Measurements from ENCODE around the gene MRPS23. TPM values are rescaled to one million over a fixed set of nuclear protein-coding genes. Genes with fewer than 3 reads are reported as not detected.
A peak's percentile ranks its signal among the peaks of the same experiment; 100 is the strongest.

Gene MRPS23
- polyA plus RNA-seq (2013, experiment 1 of 2), result 38.1 TPM
- polyA plus RNA-seq (2013, experiment 2 of 2), result 36.0 TPM

DNA sequence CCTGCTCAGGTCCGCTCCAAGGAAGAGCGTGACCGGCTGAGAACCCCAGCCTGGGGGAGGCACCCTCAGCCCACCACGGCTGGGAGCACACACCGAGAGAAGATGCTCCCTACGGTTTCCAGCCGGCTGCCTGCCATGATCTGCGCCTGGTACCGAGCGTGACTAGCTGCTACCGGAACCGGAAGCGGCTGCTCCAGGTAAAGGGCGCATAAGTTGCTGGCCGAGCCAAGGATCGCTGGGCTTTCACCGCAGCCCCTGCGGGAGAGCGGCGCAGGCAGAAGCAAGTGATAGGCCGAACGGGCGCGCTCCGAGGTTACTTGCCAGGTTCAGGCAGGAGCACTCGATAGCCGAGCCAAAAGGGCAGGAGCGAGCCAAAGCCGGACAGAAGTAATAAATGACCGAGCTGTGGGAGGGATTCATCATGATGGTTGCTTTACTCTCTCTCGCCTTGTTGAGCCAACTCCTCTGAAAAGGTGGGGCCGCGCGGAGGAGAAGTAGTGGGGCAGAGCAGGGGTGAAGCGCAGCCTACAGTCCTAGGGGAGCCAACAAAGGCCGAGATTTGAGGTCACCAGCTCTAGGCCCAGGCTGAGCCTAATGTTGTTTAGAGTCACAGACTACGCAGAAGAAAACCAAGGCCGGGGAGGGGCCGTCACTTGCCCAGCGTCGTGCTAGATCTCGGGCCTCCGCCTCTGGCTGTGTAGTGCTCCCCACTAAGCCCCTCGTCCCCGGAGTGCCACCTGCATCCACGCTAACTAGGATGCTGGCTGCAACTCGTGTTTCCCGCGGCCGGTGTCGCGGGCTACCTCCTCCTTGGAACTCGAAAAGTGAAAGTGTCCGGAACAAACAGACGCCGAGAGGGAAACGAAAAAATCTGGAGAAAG is at the start of gene MRPS23:
MRPS23 (minus strand) TSS at position 171 of the 881 bp plus-strand sequence; CDS start at position 137, 34 bp downstream.
- Histone ChIP-seq H3K9me3 (ENCODE audit: control insufficient read depth, low read length) (no peaks in the 10 kb centered on the region), H3K36me3 (ENCODE audit: control insufficient read depth, insufficient read depth, low read length) (peaks cover 22% of the 10 kb centered on the region), H3K4me1 (ENCODE audit: control insufficient read depth, insufficient read depth, low read length, poor library complexity, severe bottlenecking) (peaks cover 4% of the 10 kb centered on the region), H3K27ac (ENCODE audit: low read depth, low read length, severe bottlenecking) (peak within 1 kb of the TSS; percentile 81), H3K4me3 (ENCODE audit: extremely low read depth, insufficient read depth, low read length, poor library complexity, severe bottlenecking) (peak within 1 kb of the TSS; percentile 91)
- 2 to 9% methylated on average over 47 to 53 of the region's 57 CpGs for WGBS, 2 experiments (ENCODE audit: insufficient coverage in 2 of 2)

DNA sequence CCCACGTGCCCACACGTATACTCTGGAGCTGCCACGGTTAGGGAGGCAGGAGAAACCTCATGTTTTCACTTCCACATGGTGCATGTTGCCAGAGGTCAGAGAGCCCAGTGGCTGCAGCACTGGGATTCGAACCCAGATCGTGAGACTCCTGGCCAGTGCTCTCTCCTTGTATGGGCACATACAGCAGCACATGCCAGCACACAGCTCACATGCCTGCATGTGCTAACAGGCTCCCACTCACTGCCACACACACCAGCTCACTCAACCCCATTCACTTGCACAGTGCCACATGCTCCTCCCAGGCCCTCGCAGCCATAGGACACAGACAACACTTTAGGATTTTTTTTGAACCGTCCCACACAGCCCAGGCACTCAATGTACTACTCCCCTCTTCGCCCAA is 49.5 kb upstream of the MRPS23 start:
- Histone ChIP-seq H3K4me1 (ENCODE audit: control insufficient read depth, insufficient read depth, low read length, poor library complexity, severe bottlenecking) (peaks cover 46% of the 10 kb centered on the region), H3K36me3 (ENCODE audit: control insufficient read depth, insufficient read depth, low read length) (no peaks in the 10 kb centered on the region), H3K4me3 (ENCODE audit: extremely low read depth, insufficient read depth, low read length, poor library complexity, severe bottlenecking) (no peak overlapping the region), H3K27ac (ENCODE audit: low read depth, low read length, severe bottlenecking) (peak overlapping the region; percentile 93), H3K9me3 (ENCODE audit: control insufficient read depth, low read length) (no peaks in the 10 kb centered on the region)
- 78 to 88% methylated on average over 7 to 8 of the region's 8 CpGs for WGBS, 2 experiments (ENCODE audit: insufficient coverage in 2 of 2)

GRCh38 chr17:57898487-57899311 is 48.9 kb upstream of the MRPS23 start:
- WGBS, 2 experiments (ENCODE audit: insufficient coverage in 2 of 2), result 32 to 93% methylated on average over 2 to 8 of the region's 9 CpGs
- Histone ChIP-seq H3K9me3 (ENCODE audit: control insufficient read depth, low read length) (no peaks in the 10 kb centered on the region), H3K36me3 (ENCODE audit: control insufficient read depth, insufficient read depth, low read length) (no peaks in the 10 kb centered on the region), H3K27ac (ENCODE audit: low read depth, low read length, severe bottlenecking) (peak overlapping the region; percentile 93), H3K4me1 (ENCODE audit: control insufficient read depth, insufficient read depth, low read length, poor library complexity, severe bottlenecking) (peaks cover 47% of the 10 kb centered on the region), H3K4me3 (ENCODE audit: extremely low read depth, insufficient read depth, low read length, poor library complexity, severe bottlenecking) (no peak overlapping the region)

DNA sequence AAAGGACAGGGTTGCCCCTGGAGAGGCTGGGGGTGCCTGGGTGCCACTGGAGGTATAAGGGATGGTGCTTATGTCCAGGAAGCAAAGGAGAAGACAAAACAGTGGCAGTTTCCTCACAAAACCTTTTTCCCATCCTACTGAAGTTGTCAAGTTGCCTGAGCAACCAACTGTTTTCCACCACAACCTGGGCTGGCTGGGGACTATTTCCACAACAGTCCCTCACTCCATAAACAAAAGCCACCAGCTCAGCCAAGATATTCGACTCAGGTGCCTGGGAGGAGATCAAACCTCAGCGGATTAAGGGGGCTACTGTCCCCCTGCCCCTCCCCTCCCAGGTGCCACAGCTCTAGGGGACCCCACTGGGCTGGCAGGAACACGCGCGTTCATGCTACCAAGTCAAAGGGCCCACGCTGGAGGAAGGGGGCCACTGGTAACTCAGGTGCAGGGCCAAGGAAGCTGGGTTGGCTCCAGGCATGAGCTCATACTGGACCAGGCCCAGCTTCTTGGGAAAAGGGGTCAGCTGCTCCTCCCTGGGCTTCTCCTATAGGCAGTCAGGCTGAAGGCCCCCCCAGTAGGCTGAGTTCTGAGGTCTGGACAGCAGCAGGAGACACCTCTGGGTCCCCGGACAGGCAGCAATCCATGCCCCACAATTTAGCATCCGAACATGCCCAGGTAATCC is 45.7 kb upstream of the MRPS23 start:
- Histone ChIP-seq H3K9me3 (ENCODE audit: control insufficient read depth, low read length) (no peaks in the 10 kb centered on the region), H3K4me3 (ENCODE audit: extremely low read depth, insufficient read depth, low read length, poor library complexity, severe bottlenecking) (no peak overlapping the region), H3K4me1 (ENCODE audit: control insufficient read depth, insufficient read depth, low read length, poor library complexity, severe bottlenecking) (peaks cover 50% of the 10 kb centered on the region), H3K27ac (ENCODE audit: low read depth, low read length, severe bottlenecking) (no peak overlapping the region), H3K36me3 (ENCODE audit: control insufficient read depth, insufficient read depth, low read length) (no peaks in the 10 kb centered on the region)
- WGBS, 2 experiments (ENCODE audit: insufficient coverage in 2 of 2), result 92 to 93% methylated on average over 3 to 8 of the region's 8 CpGs

DNA sequence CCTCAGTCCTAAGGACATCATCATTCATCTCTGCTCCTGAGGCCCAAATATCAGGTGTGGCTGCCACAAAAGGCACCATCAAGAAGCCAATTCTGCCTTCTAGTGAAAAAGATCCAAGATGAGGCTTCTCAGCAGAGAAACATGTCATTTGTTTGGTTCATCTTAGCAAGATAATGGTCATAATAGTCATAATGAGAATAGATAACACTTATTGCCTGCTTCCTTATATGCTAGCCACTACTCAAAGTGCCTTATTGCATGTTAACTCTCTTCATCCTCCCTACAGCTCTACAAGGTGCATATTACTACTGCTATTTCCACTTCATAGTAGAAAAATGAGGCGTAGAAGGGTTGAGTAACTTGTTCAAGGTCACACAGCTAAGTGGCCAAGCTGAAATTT is 45.0 kb upstream of the MRPS23 start:
- WGBS, 2 experiments (ENCODE audit: insufficient coverage in 2 of 2), result 100% methylated on average over 1 of the region's 1 CpG; no CpG with 5 or more reads in 1 of the 2 experiments
- Histone ChIP-seq H3K27ac (ENCODE audit: low read depth, low read length, severe bottlenecking) (no peak overlapping the region), H3K4me1 (ENCODE audit: control insufficient read depth, insufficient read depth, low read length, poor library complexity, severe bottlenecking) (peaks cover 47% of the 10 kb centered on the region), H3K4me3 (ENCODE audit: extremely low read depth, insufficient read depth, low read length, poor library complexity, severe bottlenecking) (no peak overlapping the region), H3K9me3 (ENCODE audit: control insufficient read depth, low read length) (no peaks in the 10 kb centered on the region), H3K36me3 (ENCODE audit: control insufficient read depth, insufficient read depth, low read length) (no peaks in the 10 kb centered on the region)

DNA sequence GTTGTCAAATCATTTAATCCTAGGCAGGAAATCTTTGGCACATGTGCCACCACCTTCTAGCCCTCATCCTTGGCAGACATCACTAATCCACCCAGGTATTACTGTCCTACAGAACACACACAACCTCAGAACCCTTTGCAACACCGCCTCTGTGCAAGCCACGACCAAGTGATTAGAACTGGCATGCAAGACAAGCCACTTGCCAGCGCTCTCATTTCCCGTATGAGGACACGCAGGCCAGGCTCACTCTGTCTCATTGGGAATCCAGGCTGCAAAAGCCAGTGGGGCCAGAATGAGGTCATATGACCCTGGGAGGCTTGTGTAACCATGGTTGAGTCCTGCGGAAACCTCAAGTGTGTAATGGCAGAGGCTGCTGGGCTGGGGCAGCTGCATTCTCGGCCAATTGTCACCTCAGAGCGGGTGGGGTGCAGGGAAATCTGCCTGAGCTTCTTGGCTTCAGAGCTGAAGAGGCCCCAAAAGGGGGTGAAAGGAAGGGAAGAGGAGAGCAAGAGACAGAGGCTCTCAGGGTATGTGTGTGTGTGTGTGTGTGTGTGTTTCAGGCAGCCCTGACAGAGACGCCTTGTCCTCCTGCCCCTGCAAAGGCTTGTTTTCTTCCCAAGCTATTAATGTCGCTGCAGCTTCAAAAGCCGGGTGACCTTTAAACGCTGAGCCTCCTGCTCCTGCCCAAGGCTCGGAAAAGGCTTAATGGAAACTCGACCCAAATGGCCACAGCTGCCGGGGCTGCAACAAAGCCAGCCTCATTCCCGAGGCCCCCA is 43.2 kb upstream of the MRPS23 start:
- Histone ChIP-seq H3K27ac (ENCODE audit: low read depth, low read length, severe bottlenecking) (peak overlapping the region; percentile 98), H3K4me3 (ENCODE audit: extremely low read depth, insufficient read depth, low read length, poor library complexity, severe bottlenecking) (no peak overlapping the region), H3K4me1 (ENCODE audit: control insufficient read depth, insufficient read depth, low read length, poor library complexity, severe bottlenecking) (peaks cover 31% of the 10 kb centered on the region), H3K9me3 (ENCODE audit: control insufficient read depth, low read length) (no peaks in the 10 kb centered on the region), H3K36me3 (ENCODE audit: control insufficient read depth, insufficient read depth, low read length) (no peaks in the 10 kb centered on the region)
- 27 to 35% methylated on average over 14 of the region's 16 CpGs for WGBS, 2 experiments (ENCODE audit: insufficient coverage in 2 of 2)

DNA sequence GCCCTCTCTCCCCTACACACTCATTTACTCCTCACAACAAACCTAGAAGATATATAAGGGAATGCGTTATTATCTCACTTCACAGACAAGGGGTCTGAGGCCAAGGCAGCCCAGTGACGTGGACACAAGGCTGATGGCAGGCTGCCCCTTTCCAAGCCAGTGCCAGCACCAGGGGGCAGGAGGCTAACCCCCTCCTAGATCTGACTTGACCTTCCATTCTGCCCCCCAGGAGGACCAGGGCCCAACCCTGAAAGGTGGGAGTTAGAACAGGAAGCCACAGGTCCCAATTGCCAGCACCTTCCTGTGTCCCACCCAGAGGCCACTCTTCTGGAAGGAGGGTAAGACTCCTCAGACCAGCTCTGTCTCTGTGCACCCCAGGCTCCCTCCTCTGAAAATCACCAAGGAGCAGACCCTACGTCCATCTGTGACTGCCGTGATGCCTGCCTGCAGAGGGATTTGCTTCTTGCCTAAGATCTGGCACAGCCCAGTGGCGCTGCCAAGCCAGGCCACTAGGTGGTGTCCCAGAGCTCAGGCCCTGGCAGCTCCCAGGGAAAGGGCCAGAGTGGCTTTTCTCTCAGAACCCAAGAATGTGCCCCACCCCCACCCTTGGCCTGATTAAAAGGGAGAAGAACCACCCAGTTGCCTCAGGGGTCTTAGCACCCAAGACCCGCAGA is 42.4 kb upstream of the MRPS23 start:
- peaks cover 29% of the 10 kb centered on the region for H3K4me1 ChIP-seq (ENCODE audit: control insufficient read depth, insufficient read depth, low read length, poor library complexity, severe bottlenecking)
- peak overlapping the region; percentile 98 for H3K27ac ChIP-seq (ENCODE audit: low read depth, low read length, severe bottlenecking)
- no peaks in the 10 kb centered on the region for H3K9me3 ChIP-seq (ENCODE audit: control insufficient read depth, low read length)
- no peak overlapping the region for H3K4me3 ChIP-seq (ENCODE audit: extremely low read depth, insufficient read depth, low read length, poor library complexity, severe bottlenecking)
- H3K36me3 ChIP-seq (ENCODE audit: control insufficient read depth, insufficient read depth, low read length), result no peaks in the 10 kb centered on the region
- WGBS, 2 experiments (ENCODE audit: insufficient coverage in 2 of 2), result 56% methylated on average over 4 to 6 of the region's 6 CpGs

DNA sequence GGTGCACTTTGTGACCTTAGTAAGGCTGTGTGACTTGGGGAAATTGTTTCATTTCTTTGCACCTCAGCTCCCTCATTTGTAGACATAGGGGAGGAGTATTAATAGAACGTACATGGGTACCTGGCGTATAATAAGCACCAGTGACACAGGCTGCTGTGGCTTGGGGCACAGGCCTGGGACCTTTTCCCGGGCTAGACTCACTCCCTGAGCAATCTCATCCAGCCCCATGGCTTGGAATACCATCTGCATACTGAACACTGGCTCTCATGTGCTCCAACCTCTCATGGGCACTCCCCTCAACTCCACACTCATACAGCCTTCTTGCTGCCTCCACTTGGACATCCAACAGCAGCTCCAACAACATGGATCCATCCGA is 41.0 kb upstream of the MRPS23 start:
- WGBS, 2 experiments (ENCODE audit: insufficient coverage in 2 of 2), result 87% methylated on average over 3 to 4 of the region's 4 CpGs
- Histone ChIP-seq H3K36me3 (ENCODE audit: control insufficient read depth, insufficient read depth, low read length) (no peaks in the 10 kb centered on the region), H3K9me3 (ENCODE audit: control insufficient read depth, low read length) (no peaks in the 10 kb centered on the region), H3K4me3 (ENCODE audit: extremely low read depth, insufficient read depth, low read length, poor library complexity, severe bottlenecking) (no peak overlapping the region), H3K27ac (ENCODE audit: low read depth, low read length, severe bottlenecking) (no peak overlapping the region), H3K4me1 (ENCODE audit: control insufficient read depth, insufficient read depth, low read length, poor library complexity, severe bottlenecking) (peaks cover 29% of the 10 kb centered on the region)

- Histone ChIP-seq H3K4me3 (ENCODE audit: extremely low read depth, insufficient read depth, low read length, poor library complexity, severe bottlenecking) (no peak overlapping the region), H3K27ac (ENCODE audit: low read depth, low read length, severe bottlenecking) (no peak overlapping the region), H3K36me3 (ENCODE audit: control insufficient read depth, insufficient read depth, low read length) (peaks cover 4% of the 10 kb centered on the region), H3K9me3 (ENCODE audit: control insufficient read depth, low read length) (no peaks in the 10 kb centered on the region), H3K4me1 (ENCODE audit: control insufficient read depth, insufficient read depth, low read length, poor library complexity, severe bottlenecking) (peaks cover 29% of the 10 kb centered on the region)
- WGBS, 2 experiments (ENCODE audit: insufficient coverage in 2 of 2), result 86 to 98% methylated on average over 9 to 11 of the region's 11 CpGs
Observed at GRCh38 chr17:57889892-57890856, 40.3 kb upstream of the MRPS23 start.
